ENCODE results near the gene ANKFN1.

Gene ANKFN1

DNA sequence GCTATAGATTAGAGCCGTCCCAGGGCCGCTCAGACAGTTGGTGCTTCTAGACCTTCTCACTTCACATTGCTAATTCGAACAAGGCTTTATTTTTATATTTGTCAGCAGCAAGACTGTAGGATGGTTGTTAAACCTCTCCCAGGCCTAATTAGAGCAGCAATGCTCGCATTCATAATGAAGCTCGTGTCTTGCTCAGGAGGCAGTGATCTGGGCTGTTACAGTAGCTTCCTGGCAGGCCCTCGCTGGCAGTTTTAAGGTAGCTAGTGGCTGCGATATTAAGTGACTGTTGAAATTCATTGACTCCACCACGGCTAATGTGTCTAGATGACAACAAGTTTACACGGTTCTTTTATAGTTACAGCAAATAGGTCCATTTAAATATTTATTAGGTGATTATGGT is 23.2 kb upstream of the ANKFN1 start:
- H3K27ac ChIP-seq = no peak overlapping the region
- TF ChIP-seq ZFX (IDR thresholded peaks at IDR 0.05; ENCODE audit: borderline replicate concordance) = no peak
- TF ChIP-seq, protein P1, sequence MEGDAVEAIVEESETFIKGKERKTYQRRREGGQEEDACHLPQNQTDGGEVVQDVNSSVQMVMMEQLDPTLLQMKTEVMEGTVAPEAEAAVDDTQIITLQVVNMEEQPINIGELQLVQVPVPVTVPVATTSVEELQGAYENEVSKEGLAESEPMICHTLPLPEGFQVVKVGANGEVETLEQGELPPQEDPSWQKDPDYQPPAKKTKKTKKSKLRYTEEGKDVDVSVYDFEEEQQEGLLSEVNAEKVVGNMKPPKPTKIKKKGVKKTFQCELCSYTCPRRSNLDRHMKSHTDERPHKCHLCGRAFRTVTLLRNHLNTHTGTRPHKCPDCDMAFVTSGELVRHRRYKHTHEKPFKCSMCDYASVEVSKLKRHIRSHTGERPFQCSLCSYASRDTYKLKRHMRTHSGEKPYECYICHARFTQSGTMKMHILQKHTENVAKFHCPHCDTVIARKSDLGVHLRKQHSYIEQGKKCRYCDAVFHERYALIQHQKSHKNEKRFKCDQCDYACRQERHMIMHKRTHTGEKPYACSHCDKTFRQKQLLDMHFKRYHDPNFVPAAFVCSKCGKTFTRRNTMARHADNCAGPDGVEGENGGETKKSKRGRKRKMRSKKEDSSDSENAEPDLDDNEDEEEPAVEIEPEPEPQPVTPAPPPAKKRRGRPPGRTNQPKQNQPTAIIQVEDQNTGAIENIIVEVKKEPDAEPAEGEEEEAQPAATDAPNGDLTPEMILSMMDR (IDR thresholded peaks at IDR 0.05) = no peak

DNA sequence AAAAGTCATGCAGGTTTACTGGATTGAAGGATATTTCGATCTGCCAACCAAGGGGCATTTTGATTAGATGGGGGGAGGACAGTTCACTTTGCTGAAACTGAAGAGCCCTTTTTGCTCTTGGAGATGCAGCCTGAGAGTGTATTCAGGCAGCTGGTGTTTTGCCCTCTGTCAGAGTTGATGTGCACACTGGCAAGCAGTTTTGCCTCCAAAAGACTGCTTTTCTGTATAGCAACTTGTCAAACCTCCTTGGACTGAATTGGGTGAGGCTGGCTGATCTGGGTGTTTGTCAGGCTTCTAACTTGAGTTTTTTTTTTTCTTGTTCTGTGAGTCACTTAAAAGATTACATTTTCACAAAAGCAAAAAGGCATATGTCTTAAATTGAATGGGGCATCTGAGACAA is 22.6 kb upstream of the ANKFN1 start:
- no peak overlapping the region for H3K27ac ChIP-seq
- TF ChIP-seq ZFX (IDR thresholded peaks at IDR 0.05; ENCODE audit: borderline replicate concordance) = no peak
- TF ChIP-seq, protein P1 (IDR thresholded peaks at IDR 0.05) = no peak

DNA sequence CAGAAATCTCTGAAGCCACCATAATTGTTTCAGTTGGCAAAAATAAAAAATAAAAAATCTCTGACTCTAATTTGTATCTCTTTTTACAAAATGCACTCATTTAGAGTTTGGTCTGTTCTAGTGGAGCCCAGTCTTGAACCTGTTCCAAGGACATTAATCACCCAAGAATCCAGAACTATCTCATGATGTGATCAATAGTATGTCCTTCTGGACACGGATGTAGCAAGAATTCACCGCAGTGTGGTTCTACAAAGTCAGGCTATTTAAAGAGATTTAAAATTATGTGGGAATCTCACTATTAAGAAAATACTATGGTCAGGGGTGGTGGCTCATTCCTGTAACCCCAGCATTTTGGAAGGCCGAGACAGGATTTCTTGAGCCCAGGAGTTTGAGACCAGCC is 21.8 kb upstream of the ANKFN1 start:
- no peak overlapping the region for H3K27ac ChIP-seq
- TF ChIP-seq, protein P1 (IDR thresholded peaks at IDR 0.05) = no peak
- TF ChIP-seq ZFX (IDR thresholded peaks at IDR 0.05; ENCODE audit: borderline replicate concordance) = no peak

DNA sequence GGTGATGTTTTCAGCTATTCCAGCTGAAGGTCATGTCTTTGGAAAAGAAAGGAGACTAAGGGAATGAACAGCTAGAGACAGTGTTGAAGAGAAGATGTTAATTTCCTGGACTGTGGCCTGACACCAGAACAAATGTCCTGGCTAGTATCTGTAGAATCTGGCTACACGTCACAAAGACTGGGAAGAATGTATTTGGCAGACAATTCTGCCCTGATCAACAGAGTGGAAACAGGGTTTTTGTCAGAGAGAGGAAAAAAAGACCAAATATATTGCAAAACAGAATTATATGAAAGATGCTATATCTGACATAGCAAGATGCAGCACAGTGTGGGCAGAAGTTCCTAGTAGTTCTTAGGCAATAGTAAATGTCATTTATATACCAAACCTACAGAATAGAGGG is 17.0 kb upstream of the ANKFN1 start:
- H3K27ac ChIP-seq = no peak overlapping the region
- TF ChIP-seq, protein P1 (IDR thresholded peaks at IDR 0.05) = no peak
- no peak for TF ChIP-seq ZFX (IDR thresholded peaks at IDR 0.05; ENCODE audit: borderline replicate concordance)

DNA sequence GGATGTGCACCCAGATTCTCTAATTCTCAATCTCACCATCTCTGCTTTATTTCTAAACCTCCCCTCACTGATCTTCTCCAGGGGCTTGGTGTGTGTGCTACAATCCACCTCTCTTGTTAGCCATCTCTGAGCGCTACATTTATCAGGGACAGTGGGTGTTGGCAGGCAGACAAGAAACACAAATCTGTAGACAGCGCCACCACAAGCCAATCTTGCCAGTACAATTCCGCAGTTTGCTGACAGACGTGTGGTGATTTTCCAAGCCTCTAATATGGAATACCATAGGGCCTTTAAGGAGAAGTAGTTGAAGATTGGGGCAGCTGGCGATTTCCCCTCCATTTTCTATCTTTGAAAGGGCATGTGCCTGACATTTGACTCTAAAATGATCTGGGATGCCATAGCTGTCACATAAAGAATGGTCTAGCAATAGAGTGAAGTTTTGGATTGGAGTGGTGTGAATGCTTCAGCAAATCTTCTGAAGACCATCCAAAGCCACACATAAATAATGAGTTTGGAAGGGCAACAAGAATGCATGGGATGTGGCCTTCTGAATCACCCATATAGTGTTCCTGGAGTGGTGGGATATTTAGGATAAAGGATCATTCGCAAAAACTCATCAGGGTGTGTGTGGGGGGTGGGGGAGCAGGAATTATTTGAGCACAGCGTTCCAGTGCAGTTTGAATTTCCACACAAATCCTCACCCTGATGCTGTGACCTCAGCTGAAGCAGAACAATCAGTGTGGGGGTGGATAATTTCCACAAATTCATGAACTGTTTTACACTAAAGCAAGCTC is 12.0 kb upstream of the ANKFN1 start:
- TF ChIP-seq, protein P1 (IDR thresholded peaks at IDR 0.05) = no peak
- no peak for TF ChIP-seq ZFX (IDR thresholded peaks at IDR 0.05; ENCODE audit: borderline replicate concordance)
- H3K27ac ChIP-seq = no peak overlapping the region

DNA sequence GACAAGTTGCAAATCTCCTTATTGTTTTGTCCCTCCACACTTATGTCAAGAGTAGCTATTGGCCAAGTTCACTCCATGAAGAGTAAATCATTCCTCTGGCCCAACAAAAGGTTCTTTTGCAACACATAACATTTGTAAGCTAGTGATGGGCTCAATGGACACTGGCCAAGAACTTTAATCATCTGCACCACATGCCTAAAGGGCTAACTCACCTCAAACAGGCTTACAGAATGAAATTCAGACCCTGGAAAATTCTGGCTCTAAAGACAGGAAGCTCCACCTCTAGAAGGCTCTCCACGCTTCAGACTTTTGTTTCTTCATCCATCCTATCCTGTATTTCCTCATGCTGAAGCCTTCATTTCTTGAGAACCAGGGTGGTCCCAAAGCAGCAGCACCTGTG is 10.9 kb upstream of the ANKFN1 start:
- no peak overlapping the region for H3K27ac ChIP-seq
- TF ChIP-seq, protein P1 (IDR thresholded peaks at IDR 0.05) = no peak

DNA sequence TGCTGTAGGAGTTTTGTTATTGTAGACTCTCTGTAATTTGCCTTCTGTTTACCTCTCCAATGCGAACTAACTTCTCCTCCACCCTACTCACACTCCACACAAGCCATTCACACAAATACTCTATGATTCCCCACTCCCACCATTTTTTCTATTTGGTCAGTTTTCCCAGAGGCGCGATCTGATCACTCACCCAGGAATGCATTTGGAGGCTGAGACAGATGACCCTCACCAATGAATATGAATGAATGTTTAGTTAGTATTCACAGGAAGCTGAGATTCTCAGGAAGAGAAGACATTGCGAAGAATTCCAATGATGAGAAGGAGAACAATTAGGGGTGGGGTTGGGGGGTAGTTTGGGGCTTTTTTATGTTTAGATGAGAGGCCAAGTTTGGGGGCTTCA is 10.5 kb upstream of the ANKFN1 start:
- no peak for TF ChIP-seq ZFX (IDR thresholded peaks at IDR 0.05; ENCODE audit: borderline replicate concordance)
- no peak overlapping the region for H3K27ac ChIP-seq

DNA sequence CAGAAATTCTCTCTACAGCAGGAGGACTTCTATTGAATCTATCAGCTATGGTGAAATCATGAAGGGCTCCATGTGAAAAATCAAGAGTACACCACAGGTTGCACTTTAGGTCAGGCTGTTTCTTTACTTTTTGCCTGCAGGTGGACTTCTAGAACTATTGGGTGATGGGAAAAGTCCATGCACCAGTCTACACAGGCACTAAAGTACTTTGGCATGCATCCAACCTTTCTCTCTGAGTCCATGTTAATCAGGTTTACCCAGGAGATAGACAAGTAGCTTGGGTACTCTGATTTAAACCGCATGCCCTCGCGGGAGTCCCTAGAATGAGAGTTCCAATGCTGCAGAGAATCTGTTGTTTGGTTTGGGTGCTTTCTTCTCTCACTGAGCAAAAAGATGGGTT is 9.1 kb upstream of the ANKFN1 start:
- TF ChIP-seq ZFX (IDR thresholded peaks at IDR 0.05; ENCODE audit: borderline replicate concordance) = no peak
- TF ChIP-seq, protein P1 (IDR thresholded peaks at IDR 0.05) = no peak
- no peak overlapping the region for H3K27ac ChIP-seq

All from 22Rv1 (cell line).